Measurements from ENCODE around the gene ZMAT5.

DNA sequence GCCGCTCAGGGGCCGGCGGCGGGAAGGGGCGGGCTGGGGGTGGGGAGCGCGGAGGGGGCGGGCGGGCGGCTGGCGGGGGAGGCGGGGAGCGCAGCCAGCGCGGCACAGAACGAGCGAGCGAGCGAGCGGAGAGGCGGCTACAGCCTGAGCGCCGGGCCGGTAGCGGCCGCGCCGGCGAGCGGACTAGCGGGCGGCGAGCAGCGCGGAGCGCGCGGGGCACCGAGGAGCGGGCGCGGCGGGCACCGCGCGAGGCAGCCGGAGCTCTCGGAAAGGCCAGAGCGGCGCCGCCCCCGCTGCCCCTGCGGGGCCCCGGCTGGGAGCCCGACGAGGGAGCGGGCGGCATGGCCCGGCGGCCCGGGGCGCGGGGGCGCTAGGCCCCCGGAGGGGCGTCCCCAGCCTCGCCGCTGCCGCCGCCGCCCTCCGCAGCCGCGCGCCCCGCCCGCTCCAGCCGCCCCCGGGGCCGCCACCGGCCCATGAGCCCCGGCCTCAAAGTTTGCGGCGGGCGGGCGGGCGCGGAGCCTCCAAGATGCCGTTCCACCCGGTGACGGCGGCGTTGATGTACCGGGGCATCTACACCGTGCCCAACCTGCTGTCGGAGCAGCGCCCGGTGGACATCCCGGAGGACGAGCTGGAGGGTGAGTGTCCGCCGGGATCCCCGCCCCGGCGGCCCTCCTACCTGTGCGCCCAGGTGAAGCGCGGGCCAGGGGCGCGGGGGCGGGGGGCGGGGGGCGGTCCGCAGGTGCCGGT, 46.7 kb downstream of the ZMAT5 start, which contains the start of gene CABP7:
- TF ChIP-seq CAMTA2 (CRISPR knock-in tag; conservative IDR thresholded peaks at IDR 0.05) (no peak), KLF10 (CRISPR knock-in tag; IDR thresholded peaks at IDR 0.05) (no peak), POLR2A (conservative IDR thresholded peaks at IDR 0.05) (no peak), POLR2AphosphoS5 (IDR thresholded peaks at IDR 0.05; ENCODE audit: control insufficient read depth, insufficient read depth, low read depth, low read length) (no peak), POLR2AphosphoS2 (IDR thresholded peaks at IDR 0.05; ENCODE audit: low read length) (no peak), BHLHE40 (IDR thresholded peaks at IDR 0.05; ENCODE audit: low read length) (no peak), RAD51 (IDR thresholded peaks at IDR 0.05; ENCODE audit: borderline replicate concordance, low read depth) (no peak), CHD4 (IDR thresholded peaks at IDR 0.05; ENCODE audit: insufficient read depth, insufficient replicate concordance, low read depth, low read length, poor library complexity, severe bottlenecking) (no peak)
- TF ChIP-seq, protein P1, sequence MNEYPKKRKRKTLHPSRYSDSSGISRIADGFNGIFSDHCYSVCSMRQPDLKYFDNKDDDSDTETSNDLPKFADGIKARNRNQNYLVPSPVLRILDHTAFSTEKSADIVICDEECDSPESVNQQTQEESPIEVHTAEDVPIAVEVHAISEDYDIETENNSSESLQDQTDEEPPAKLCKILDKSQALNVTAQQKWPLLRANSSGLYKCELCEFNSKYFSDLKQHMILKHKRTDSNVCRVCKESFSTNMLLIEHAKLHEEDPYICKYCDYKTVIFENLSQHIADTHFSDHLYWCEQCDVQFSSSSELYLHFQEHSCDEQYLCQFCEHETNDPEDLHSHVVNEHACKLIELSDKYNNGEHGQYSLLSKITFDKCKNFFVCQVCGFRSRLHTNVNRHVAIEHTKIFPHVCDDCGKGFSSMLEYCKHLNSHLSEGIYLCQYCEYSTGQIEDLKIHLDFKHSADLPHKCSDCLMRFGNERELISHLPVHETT (CRISPR knock-in tag; conservative IDR thresholded peaks at IDR 0.05 in 1 of 2, IDR thresholded peaks at IDR 0.05 in 1 of 2), result no peak
- TF ChIP-seq, protein P2, sequence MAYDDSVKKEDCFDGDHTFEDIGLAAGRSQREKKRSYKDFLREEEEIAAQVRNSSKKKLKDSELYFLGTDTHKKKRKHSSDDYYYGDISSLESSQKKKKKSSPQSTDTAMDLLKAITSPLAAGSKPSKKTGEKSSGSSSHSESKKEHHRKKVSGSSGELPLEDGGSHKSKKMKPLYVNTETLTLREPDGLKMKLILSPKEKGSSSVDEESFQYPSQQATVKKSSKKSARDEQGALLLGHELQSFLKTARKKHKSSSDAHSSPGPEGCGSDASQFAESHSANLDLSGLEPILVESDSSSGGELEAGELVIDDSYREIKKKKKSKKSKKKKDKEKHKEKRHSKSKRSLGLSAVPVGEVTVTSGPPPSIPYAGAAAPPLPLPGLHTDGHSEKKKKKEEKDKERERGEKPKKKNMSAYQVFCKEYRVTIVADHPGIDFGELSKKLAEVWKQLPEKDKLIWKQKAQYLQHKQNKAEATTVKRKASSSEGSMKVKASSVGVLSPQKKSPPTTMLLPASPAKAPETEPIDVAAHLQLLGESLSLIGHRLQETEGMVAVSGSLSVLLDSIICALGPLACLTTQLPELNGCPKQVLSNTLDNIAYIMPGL (CRISPR knock-in tag; IDR thresholded peaks at IDR 0.05), result no peak
- TF ChIP-seq, protein P3, sequence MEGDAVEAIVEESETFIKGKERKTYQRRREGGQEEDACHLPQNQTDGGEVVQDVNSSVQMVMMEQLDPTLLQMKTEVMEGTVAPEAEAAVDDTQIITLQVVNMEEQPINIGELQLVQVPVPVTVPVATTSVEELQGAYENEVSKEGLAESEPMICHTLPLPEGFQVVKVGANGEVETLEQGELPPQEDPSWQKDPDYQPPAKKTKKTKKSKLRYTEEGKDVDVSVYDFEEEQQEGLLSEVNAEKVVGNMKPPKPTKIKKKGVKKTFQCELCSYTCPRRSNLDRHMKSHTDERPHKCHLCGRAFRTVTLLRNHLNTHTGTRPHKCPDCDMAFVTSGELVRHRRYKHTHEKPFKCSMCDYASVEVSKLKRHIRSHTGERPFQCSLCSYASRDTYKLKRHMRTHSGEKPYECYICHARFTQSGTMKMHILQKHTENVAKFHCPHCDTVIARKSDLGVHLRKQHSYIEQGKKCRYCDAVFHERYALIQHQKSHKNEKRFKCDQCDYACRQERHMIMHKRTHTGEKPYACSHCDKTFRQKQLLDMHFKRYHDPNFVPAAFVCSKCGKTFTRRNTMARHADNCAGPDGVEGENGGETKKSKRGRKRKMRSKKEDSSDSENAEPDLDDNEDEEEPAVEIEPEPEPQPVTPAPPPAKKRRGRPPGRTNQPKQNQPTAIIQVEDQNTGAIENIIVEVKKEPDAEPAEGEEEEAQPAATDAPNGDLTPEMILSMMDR (IDR thresholded peaks at IDR 0.05 in 2 of 3, conservative IDR thresholded peaks at IDR 0.05 in 1 of 3; ENCODE audit: insufficient read depth in 2 of 3, low read depth in 1 of 3, low read length in 3 of 3), result no peak
